D721Med (cell line): Measurements from ENCODE around the gene NIPAL3.

Experiments used
- DNase-seq: peaks from one replicate; pipeline ENCODE4 v3.0.0; 2011; ENCODE audit warnings: low spot score; ENCODE audit not compliant: insufficient read length
- FAIRE-seq: peaks from 2 replicates; lab custom pipeline; 2011; peaks lifted over from hg19 to GRCh38; lab: Jason Lieb, UNC
- TF ChIP-seq, protein P1 (sequence below): IDR thresholded peaks from 2 replicates; pipeline ENCODE4 v1.5.1; 2012; ENCODE audit warnings: mild to moderate bottlenecking, control low read depth; ENCODE audit not compliant: insufficient read depth; ENCODE audit errors: missing control alignments

Gene NIPAL3

DNA sequence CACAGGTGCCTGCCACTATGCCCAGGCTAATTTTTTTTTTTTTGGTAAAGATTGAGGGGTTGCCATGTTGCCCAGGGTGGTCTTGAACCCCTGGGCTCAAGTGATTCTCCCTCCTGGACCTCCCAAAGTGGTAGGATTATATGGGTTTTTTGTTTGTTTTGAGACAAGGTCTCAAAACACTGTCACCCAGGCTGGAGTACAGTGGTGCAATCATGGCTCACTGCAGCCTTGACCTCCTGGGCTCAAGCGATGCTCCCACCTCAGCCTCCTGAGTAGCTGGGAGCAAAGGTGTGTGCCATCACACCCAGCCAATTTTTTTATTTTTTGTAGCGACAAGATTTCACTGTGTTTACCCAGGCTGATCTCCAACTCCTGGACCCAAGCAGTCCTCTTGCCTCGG lies 78.2 kb downstream of the NIPAL3 start:
- no peak for FAIRE-seq
- DNase-seq: no peak

DNA sequence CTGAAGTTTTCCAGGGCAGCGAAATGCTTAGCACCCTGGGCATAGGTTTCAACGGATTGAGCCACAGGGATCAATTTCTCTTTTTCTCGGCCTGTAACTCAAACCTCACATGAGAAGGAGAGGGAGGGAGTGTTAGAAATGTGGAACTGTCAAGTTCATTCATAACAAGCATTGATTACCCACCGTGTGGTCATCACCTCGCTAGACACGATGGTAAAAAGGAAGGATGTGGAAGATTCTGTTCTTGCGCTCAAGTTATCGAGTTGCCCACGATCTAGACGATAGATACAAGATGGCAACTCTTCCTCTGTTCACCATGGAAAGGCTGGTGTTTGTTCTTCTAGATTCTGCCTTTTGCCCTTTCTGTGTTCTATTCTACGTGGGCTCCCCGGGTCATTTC lies 83.0 kb downstream of the NIPAL3 start:
- TF ChIP-seq, protein P1, sequence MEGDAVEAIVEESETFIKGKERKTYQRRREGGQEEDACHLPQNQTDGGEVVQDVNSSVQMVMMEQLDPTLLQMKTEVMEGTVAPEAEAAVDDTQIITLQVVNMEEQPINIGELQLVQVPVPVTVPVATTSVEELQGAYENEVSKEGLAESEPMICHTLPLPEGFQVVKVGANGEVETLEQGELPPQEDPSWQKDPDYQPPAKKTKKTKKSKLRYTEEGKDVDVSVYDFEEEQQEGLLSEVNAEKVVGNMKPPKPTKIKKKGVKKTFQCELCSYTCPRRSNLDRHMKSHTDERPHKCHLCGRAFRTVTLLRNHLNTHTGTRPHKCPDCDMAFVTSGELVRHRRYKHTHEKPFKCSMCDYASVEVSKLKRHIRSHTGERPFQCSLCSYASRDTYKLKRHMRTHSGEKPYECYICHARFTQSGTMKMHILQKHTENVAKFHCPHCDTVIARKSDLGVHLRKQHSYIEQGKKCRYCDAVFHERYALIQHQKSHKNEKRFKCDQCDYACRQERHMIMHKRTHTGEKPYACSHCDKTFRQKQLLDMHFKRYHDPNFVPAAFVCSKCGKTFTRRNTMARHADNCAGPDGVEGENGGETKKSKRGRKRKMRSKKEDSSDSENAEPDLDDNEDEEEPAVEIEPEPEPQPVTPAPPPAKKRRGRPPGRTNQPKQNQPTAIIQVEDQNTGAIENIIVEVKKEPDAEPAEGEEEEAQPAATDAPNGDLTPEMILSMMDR: no peak
- FAIRE-seq: no peak
- DNase-seq: no peak

More for the DNA sequence above, 78.2 kb downstream of the NIPAL3 start:
- TF ChIP-seq, protein P1: no peak

DNA sequence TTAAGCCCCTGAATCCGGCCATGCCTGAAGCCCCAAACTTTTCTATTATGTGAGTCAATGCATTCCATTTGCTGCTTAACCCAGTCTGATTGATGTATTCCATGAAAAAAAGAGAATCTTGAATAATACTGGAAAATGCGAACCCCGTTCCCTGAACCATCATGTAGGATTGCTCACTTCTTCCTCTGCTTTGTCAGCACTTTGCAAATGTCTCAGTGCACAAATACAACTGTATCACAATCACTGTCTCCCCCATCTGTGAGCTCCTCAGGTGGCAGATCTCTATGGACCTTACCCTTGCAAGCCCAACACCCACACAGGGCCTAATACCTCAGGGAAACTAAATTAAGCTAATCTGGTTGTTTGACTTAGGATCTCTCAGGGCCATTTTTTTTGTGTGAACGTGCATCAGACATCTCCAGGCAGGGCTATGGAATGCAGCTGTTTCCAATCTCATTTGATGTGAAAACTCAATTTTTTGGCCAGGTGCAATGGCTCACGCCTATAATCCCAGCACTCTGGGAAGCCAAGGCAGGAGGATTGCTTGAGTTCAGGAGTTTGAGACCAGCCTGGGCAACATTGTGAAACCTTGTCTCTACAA lies 84.9 kb downstream of the NIPAL3 start:
- TF ChIP-seq, protein P1: no peak
- DNase-seq (no peak), FAIRE-seq (no peak)

DNA sequence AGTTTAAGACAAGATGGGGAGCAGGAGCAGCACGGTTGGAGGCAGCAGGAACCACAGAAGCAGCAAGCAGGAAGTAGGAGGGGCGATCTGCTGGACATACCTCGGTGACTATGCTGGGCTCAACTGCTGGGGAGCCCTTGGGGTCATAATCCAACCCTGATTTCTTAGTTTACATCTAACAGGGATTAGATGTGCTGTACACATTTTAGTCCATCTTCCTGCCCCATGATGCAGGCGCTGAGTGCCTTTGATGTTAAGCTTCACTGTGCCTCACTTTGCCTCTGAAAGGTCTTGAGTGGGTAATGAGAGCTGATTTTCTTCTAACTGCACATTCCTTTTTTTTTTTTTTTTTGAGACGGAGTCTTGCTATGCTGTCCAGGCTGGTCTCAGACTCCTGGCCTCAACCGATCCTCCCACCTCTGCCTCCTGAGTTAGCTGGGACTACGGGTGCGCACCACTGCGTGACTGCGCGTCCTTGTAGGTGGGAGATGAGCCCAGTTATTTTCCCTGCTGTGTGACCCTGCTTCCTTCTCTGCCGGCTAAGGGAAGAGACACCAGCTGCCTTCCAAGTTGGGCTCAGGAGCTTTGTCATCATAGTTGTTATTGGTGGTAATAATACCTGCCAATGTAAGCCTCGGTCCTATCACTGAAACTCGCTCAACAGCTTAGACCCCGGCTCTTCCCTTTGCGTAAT lies 85.9 kb downstream of the NIPAL3 start:
- no peak for FAIRE-seq
- DNase-seq: no peak
- TF ChIP-seq, protein P1: no peak

DNA sequence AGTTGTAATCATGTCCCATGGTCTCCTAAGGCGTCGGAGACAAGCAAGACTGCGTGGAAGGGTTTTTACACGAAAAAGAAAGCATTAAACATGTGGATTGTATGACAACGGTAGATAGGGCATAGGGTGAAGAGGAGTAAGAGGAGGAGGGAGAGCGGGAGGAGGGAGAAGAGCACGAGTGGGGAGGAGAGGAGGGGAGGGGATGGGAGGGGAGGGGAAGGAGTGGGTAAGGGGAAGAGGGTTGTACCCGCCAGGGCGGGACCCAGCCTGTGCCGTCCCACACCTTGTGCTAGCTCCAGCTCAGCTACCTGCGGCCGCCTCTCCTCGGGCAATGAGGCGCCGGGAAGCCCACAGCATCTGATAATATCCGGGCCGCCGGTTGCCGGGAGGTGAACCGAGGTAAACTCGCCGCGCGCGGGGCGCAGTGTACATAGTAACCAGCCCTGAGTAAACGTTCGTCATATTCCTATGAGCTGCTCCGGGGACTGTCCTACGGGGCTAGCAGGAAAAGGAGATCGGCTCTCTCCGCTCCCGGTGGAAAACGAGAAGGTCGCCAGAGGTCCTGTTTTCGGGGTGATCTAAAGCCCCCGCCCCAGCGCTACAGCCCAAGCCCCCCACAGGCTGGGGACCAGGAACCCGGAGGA lies 86.6 kb downstream of the NIPAL3 start:
- TF ChIP-seq, protein P1: no peak
- FAIRE-seq: no peak

DNA sequence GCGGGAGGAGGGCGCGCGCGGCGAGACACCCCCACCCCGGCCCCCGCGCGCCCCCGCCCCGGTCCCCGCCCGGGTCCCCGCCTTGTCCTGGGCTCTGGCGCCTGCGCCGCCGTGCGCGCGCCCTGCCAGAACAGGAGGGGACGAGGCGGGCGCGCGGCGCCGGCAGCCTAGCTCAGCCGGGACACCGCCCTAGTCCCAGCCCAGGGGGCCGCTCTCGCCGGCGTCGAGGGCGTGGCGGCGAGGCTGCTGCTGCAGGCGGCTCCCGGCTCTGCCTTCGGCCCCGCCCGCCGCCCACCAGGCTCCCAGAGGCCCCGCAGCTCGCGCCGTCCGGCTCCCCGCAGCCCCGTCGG lies 87.1 kb downstream of the NIPAL3 start, which contains the start of gene RCAN3:
Gene RCAN3 (plus strand): TSS at position 128 of the 350 bp plus-strand sequence. CDS start 11,537 bp downstream, outside the sequence.
- DNase-seq (peak; percentile 74), FAIRE-seq (no peak)
- TF ChIP-seq, protein P1: no peak

More for the DNA sequence above, 86.6 kb downstream of the NIPAL3 start:
- no peak for DNase-seq
